Measurements from ENCODE around the gene MAST2.

DNA sequence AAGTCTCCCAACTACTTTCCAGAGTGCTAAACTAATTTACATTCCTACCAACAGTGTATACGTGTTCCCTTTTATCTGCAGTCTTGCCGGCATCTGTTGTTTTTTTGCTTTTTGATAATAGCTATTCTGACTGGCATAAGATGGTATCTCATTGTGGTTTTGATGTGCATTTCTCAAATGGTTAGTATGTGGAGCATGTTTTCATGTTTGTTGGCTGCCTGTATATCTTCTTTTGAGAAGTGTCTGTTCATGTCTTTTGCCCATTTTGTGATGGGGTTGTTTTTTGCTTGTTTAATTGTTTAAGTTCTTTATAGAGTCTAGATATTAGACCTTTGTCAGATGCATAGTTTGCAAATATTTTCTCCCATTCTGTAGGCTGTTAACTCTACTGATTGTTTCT, 46.6 kb downstream of the MAST2 start:
- TF ChIP-seq, protein P1, sequence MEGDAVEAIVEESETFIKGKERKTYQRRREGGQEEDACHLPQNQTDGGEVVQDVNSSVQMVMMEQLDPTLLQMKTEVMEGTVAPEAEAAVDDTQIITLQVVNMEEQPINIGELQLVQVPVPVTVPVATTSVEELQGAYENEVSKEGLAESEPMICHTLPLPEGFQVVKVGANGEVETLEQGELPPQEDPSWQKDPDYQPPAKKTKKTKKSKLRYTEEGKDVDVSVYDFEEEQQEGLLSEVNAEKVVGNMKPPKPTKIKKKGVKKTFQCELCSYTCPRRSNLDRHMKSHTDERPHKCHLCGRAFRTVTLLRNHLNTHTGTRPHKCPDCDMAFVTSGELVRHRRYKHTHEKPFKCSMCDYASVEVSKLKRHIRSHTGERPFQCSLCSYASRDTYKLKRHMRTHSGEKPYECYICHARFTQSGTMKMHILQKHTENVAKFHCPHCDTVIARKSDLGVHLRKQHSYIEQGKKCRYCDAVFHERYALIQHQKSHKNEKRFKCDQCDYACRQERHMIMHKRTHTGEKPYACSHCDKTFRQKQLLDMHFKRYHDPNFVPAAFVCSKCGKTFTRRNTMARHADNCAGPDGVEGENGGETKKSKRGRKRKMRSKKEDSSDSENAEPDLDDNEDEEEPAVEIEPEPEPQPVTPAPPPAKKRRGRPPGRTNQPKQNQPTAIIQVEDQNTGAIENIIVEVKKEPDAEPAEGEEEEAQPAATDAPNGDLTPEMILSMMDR (IDR thresholded peaks at IDR 0.05), result no peak
- no peak for TF ChIP-seq POLR2A (IDR thresholded peaks at IDR 0.05)

All from heart left ventricle (tissue), 13 donors.